Body of pancreas (tissue), 4 donors: ENCODE data around the gene PCMTD2. TPM values are rescaled to one million over a fixed set of nuclear protein-coding genes. Genes with fewer than 3 reads are reported as not detected.

ENCODE experiments used
- ATAC-seq: fragments of 150-250 bp; one replicate; pipeline ENCODE4 v1.9.1; 2016
- DNase-seq, 4 donors: peaks; one replicate each; pipeline ENCODE4 v3.0.0-alpha.2; 2019
- H3K27ac ChIP-seq, 4 donors: fragments of 200-600 bp; sonication (generic); 1 replicate in 3 of 4; 2 replicates in 1 of 4; pipeline versions ENCODE4 v1.5.1 to v1.6.1; 2016 to 2019; ENCODE audit warnings: mild to moderate bottlenecking in 1 of 4, mixed read lengths in 1 of 4, moderate library complexity in 1 of 4
- H3K27me3 ChIP-seq, 2 donors: fragments of 200-600 bp; sonication (generic); one replicate each; pipeline ENCODE4 v1.6.0; 2016; ENCODE audit warnings: mild to moderate bottlenecking in 1 of 2
- H3K36me3 ChIP-seq, 2 donors: fragments of 200-600 bp; sonication (generic); replicated peaks in 1 of 2; 2 replicates each; pipeline ENCODE4 v1.5.1; 2016; ENCODE audit warnings: low read depth in 2 of 2; ENCODE audit not compliant: insufficient read depth in 1 of 2
- H3K4me1 ChIP-seq: fragments of 200-600 bp; sonication (generic); one replicate; pipeline ENCODE4 v1.6.0; 2016
- H3K4me3 ChIP-seq, 2 donors: fragments of 200-600 bp; sonication (generic); 1 replicate in 1 of 2; 2 replicates in 1 of 2; pipeline ENCODE4 v1.5.1; 2016 to 2019
- H3K9me3 ChIP-seq, 3 donors: fragments of 200-600 bp; sonication (generic); 1 replicate in 2 of 3; 2 replicates in 1 of 3; pipeline ENCODE4 v1.5.1; 2016
- CTCF ChIP-seq, 7 experiments: fragments of 450-650 bp in 4 of 7; fragments of 200-600 bp in 3 of 7; sonication (generic) in 3 of 7; IDR thresholded peaks; one replicate each; pipeline ENCODE4 v1.5.1; 2016 to 2019; ENCODE audit warnings: antibody characterized with exemption in 7 of 7
- POLR2A ChIP-seq, 3 donors: fragments of 450-650 bp; IDR thresholded peaks; one replicate each; pipeline ENCODE4 v1.6.1; 2016; ENCODE audit warnings: antibody characterized with exemption in 3 of 3, mild to moderate bottlenecking in 2 of 3
- WGBS, 2 donors: methylation state at CpG; one replicate each; pipeline ENCODE4 v1.1.5; 2017; 5-methylcytosine and 5-hydroxymethylcytosine counted together
- intact Hi-C: fragments of 100-400 bp; cut with DNase I; formaldehyde crosslinking; loops from one replicate; pipeline ENCODE4 v1.15.1; 2023
- total RNA-seq, 2 donors: library from RNA; depleted of rRNA; stranded (reverse); fragments of >200 nt; gene quantifications; one replicate each; pipeline ENCODE4 v1.1.0, GENCODE V29; 2016

Gene PCMTD2
- total RNA-seq, 2 donors from 2014 or later = 25.1 to 45.9 TPM

GRCh38 chr20:64256282-64256935 is 861 bp downstream of the PCMTD2 start:
- DNase-seq (no peak), ATAC-seq (no peak)
- peak overlapping the region in 3 of 4 donors; percentile 73 to 86 (median 80) for H3K27ac ChIP-seq
- no peaks in the 10 kb centered on the region for H3K27me3 ChIP-seq
- no peaks in the 10 kb centered on the region for H3K9me3 ChIP-seq
- intact Hi-C loops = no loop called here
- H3K36me3 ChIP-seq = no peaks in the 10 kb centered on the region
- H3K4me3 ChIP-seq = peak overlapping the region; percentile 68 to 71
- peaks cover 40% of the 10 kb centered on the region for H3K4me1 ChIP-seq
- 15 to 16% methylated on average over 14 to 15 of the region's 15 CpGs for WGBS, 2 donors
- TF ChIP-seq POLR2A (IDR thresholded peaks at IDR 0.05) (no peak), CTCF (IDR thresholded peaks at IDR 0.05) (no peak)

GRCh38 chr20:64257107-64257757 is 1.7 kb downstream of the PCMTD2 start:
- no peaks in the 10 kb centered on the region for H3K27me3 ChIP-seq
- WGBS, 2 donors = 71 to 76% methylated on average over 13 of the region's 13 CpGs
- no peaks in the 10 kb centered on the region for H3K36me3 ChIP-seq
- H3K9me3 ChIP-seq = no peaks in the 10 kb centered on the region
- DNase-seq (no peak), ATAC-seq (no peak)
- intact Hi-C loops = no loop called here
- TF ChIP-seq CTCF (IDR thresholded peaks at IDR 0.05) (no peak), POLR2A (IDR thresholded peaks at IDR 0.05) (no peak)
- H3K4me1 ChIP-seq = peaks cover 40% of the 10 kb centered on the region
- no peak overlapping the region for H3K27ac ChIP-seq
- H3K4me3 ChIP-seq = no peak overlapping the region

GRCh38 chr20:64258071-64258823 is 2.7 kb downstream of the PCMTD2 start:
- intact Hi-C loops = no loop called here
- Histone ChIP-seq H3K4me3 (no peak overlapping the region), H3K27ac (no peak overlapping the region), H3K4me1 (peaks cover 40% of the 10 kb centered on the region), H3K27me3 (no peaks in the 10 kb centered on the region), H3K36me3 (no peaks in the 10 kb centered on the region), H3K9me3 (no peaks in the 10 kb centered on the region)
- no peak for DNase-seq
- TF ChIP-seq CTCF (IDR thresholded peaks at IDR 0.05) (no peak), POLR2A (IDR thresholded peaks at IDR 0.05) (no peak)
- 89 to 92% methylated on average over 9 of the region's 9 CpGs for WGBS, 2 donors
- no peak for ATAC-seq

- Histone ChIP-seq H3K9me3 (no peaks in the 10 kb centered on the region), H3K4me1 (peaks cover 35% of the 10 kb centered on the region), H3K4me3 (no peak overlapping the region), H3K36me3 (no peaks in the 10 kb centered on the region), H3K27me3 (no peaks in the 10 kb centered on the region), H3K27ac (no peak overlapping the region)
- WGBS, 2 donors = 76 to 81% methylated on average over 6 of the region's 6 CpGs
- intact Hi-C loops = no loop called here
- no peak for ATAC-seq
- no peak for TF ChIP-seq CTCF (IDR thresholded peaks at IDR 0.05)
- TF ChIP-seq POLR2A (IDR thresholded peaks at IDR 0.05) = no peak
- no peak for DNase-seq
These were observed 4.7 kb downstream of the PCMTD2 start for GRCh38 chr20:64260239-64260638.
